GM04503 (cell line): ENCODE measurements around the gene MBOAT2.
A peak's percentile ranks its signal among the peaks of the same experiment; 100 is the strongest.

ENCODE experiments used
- DNase-seq: peaks from one replicate; pipeline ENCODE4 v3.0.0-alpha.2; 2012; ENCODE audit warnings: low read depth

The MBOAT2 gene

GRCh38 chr2:9018109-9018508 is 14.6 kb upstream of the MBOAT2 start:
- DNase-seq: no peak

- DNase-seq: no peak
Measured at GRCh38 chr2:9017411-9017810, 13.9 kb upstream of the MBOAT2 start.

GRCh38 chr2:9015998-9016397 is 12.5 kb upstream of the MBOAT2 start:
- DNase-seq: no peak

GRCh38 chr2:9013403-9013802 is 9.9 kb upstream of the MBOAT2 start:
- no peak for DNase-seq

- DNase-seq: peak; percentile 49
Measured at GRCh38 chr2:9010866-9011265, 7.4 kb upstream of the MBOAT2 start.

- DNase-seq: no peak
Measured at GRCh38 chr2:9008951-9009664, 5.6 kb upstream of the MBOAT2 start.

GRCh38 chr2:9006368-9006767 is 2.9 kb upstream of the MBOAT2 start:
- DNase-seq: no peak

- DNase-seq: no peak
Measured at GRCh38 chr2:9004338-9005204, 1.1 kb upstream of the MBOAT2 start.

- DNase-seq: no peak
Measured at GRCh38 chr2:9003366-9003615, 193 bp downstream of the MBOAT2 start.

GRCh38 chr2:9002637-9003365 is 683 bp downstream of the MBOAT2 start:
- no peak for DNase-seq

- DNase-seq: no peak
Measured at GRCh38 chr2:9002313-9002636, 1.2 kb downstream of the MBOAT2 start.

GRCh38 chr2:9001778-9002177 is 1.7 kb downstream of the MBOAT2 start:
- no peak for DNase-seq

- no peak for DNase-seq
Measured at GRCh38 chr2:9001229-9001628, 2.3 kb downstream of the MBOAT2 start.

GRCh38 chr2:9000442-9000841 is 3.0 kb downstream of the MBOAT2 start:
- no peak for DNase-seq

GRCh38 chr2:8999797-9000196 is 3.7 kb downstream of the MBOAT2 start:
- no peak for DNase-seq

GRCh38 chr2:8999102-8999446 is 4.4 kb downstream of the MBOAT2 start:
- DNase-seq: no peak

- no peak for DNase-seq
Measured at GRCh38 chr2:8998418-8999101, 4.9 kb downstream of the MBOAT2 start.

- DNase-seq: no peak
Measured at GRCh38 chr2:8997631-8998030, 5.9 kb downstream of the MBOAT2 start.

- DNase-seq: no peak
Measured at GRCh38 chr2:8997108-8997507, 6.4 kb downstream of the MBOAT2 start.

GRCh38 chr2:8996006-8996405 is 7.5 kb downstream of the MBOAT2 start:
- DNase-seq: no peak

GRCh38 chr2:8994386-8994785 is 9.1 kb downstream of the MBOAT2 start:
- DNase-seq: no peak

GRCh38 chr2:8993902-8994278 is 9.6 kb downstream of the MBOAT2 start:
- DNase-seq: no peak
